H1 (cell line): ENCODE measurements around the gene TXN2. TPM values are rescaled to one million over a fixed set of nuclear protein-coding genes. Genes with fewer than 3 reads are reported as not detected.

ENCODE experiments used
- BACH1 ChIP-seq: IDR thresholded peaks from 2 replicates; pipeline ENCODE4 v1.6.1; 2012; ENCODE audit warnings: low read length, improper control_type of control experiment
- BRCA1 ChIP-seq: IDR thresholded peaks from 2 replicates; pipeline ENCODE4 v1.6.1; 2012; ENCODE audit warnings: low read depth, low read length, improper control_type of control experiment
- CHD7 ChIP-seq: fragments of 300-600 bp; sonication (generic); IDR thresholded peaks from 2 replicates; pipeline ENCODE4 v1.7.1; 2012; ENCODE audit warnings: low read length, moderate library complexity, mild to moderate bottlenecking, inconsistent platforms; ENCODE audit not compliant: insufficient replicate concordance
- PHF8 ChIP-seq: fragments of 200-600 bp; sonication (generic); conservative IDR thresholded peaks from 2 replicates; pipeline ENCODE4 v1.7.1; 2012; ENCODE audit warnings: low read depth, mild to moderate bottlenecking, inconsistent platforms, low read length, moderate library complexity
- POLR2AphosphoS5 ChIP-seq: IDR thresholded peaks from 2 replicates; pipeline ENCODE4 v1.6.1; 2011; ENCODE audit warnings: low read depth, low read length
- SIRT6 ChIP-seq: IDR thresholded peaks from one replicate; pipeline ENCODE4 v1.7.1; 2012; ENCODE audit warnings: low read length, inconsistent platforms
- SP2 ChIP-seq: IDR thresholded peaks from 2 replicates; pipeline ENCODE4 v1.6.1; 2012; ENCODE audit warnings: mild to moderate bottlenecking, low read length, inconsistent platforms
- SRF ChIP-seq: IDR thresholded peaks from 2 replicates; pipeline ENCODE4 v1.6.1; 2011; ENCODE audit warnings: mild to moderate bottlenecking, low read depth, low read length, moderate library complexity
- TAF7 ChIP-seq: optimal IDR thresholded peaks from 2 replicates; pipeline ENCODE3; 2011; ENCODE audit warnings: low read depth, mild to moderate bottlenecking, inconsistent platforms, low read length, moderate library complexity, borderline replicate concordance
- TCF12 ChIP-seq: IDR thresholded peaks from 2 replicates; pipeline ENCODE4 v1.6.1; 2011; ENCODE audit warnings: low read depth, mild to moderate bottlenecking, low read length
- TEAD4 ChIP-seq: IDR thresholded peaks from 2 replicates; pipeline ENCODE4 v1.6.1; 2012; ENCODE audit warnings: low read depth, low read length, inconsistent platforms, mixed read lengths
- polyA plus RNA-seq, 7 experiments: library from polyadenylated mRNA; depleted of rRNA in 3 of 7; stranded (reverse) in 5 of 7; unstranded in 2 of 7; fragments of >200 nt in 5 of 7; fragments of 200-250 nt in 2 of 7; gene quantifications; 1 replicate in 5 of 7; 2 replicates in 1 of 7; 4 replicates in 1 of 7; pipeline versions ENCODE4 v1.2.1 to v1.2.3, GENCODE V29; 2011 to 2013; ENCODE audit warnings: missing spikeins in 2 of 7, mixed read lengths in 2 of 7
- total RNA-seq: library from RNA; stranded (reverse); fragmentation: NEBNext Ultra II Directional; extraction: Animal tissue kit (Norgen Biotek cat#: 25700); gene quantifications from 2 replicates; pipeline ENCODE4 v1.2.1, GENCODE V29; 2021

TXN2 gene
- total and polyA plus RNA-seq, 2 of the 8 experiments (the other 6 are each of a cell fraction or from before 2014, with no cell fraction given): 47.5 to 116 TPM

GRCh38 chr22:36481393-36482168 is at the start of gene TXN2 (continued):
- TF ChIP-seq TEAD4 (0 out of 2 replicates have a peak, but pooled peaks have one; percentile 30), PHF8 (peak; percentile 52), POLR2AphosphoS5 (peak; percentile 88), BACH1 (no peak), SRF (0 out of 2 replicates have a peak, but pooled peaks have one; percentile 1), TAF7 (peak; percentile 89), SP2 (no peak), BRCA1 (no peak), SIRT6 (no peak), TCF12 (no peak), CHD7 (no peak)
